ENCODE data around the gene SH3BP2. TPM values are rescaled to one million over a fixed set of nuclear protein-coding genes. Genes with fewer than 3 reads are reported as not detected.

The SH3BP2 gene
- total and polyA plus RNA-seq, 10 of the 15 experiments (the other 5 are each of a cell fraction or from before 2014, with no cell fraction given) = 1.1 to 61.8 (median 23.9) TPM

DNA sequence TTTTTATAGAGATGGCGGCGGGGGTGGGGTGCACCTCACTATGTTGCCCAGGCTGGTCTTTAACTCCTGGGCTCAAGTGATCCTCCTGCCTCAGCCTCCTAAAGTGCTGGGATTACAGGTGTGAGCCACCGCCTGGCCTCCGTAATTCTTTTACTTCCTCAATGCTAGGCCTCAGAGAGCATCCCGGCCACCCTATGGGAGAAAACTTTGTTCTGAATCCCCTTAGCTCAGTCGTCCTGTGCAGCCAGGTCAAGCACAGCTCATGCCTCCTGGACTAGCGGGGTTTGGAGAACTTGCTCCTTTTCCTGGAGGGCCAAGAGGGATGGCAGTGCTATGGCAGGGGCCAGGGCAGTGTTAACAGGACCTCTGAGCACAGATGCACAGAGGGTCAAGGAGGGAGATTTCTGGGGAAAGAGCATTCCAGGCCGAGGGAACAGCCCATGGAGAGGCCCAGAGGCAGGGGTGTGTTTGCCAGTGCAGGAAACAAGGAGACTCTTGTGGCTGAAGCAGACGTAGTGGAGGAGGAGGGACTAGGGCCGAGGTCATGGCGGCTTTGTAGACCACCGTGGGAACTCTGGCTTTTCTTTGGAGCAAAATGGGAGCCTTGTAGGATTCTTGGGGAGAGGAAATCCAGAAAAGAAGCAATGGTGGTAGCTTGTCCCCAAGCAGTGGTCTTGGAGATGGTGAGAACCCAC, 26.9 kb upstream of the SH3BP2 start:
- Histone ChIP-seq H3K9me3 (replicated peaks; ENCODE audit: control insufficient read depth, insufficient read depth, low read length) (no peaks in the 10 kb centered on the region), H3K4me3 (no peak overlapping the region), H3K27ac (ENCODE audit: control insufficient read depth, insufficient read depth) (no peak overlapping the region), H2AFZ (ENCODE audit: control insufficient read depth, low read depth, low read length) (no peak overlapping the region), H3K36me3 (ENCODE audit: control insufficient read depth in 2 of 2, insufficient read depth in 2 of 2, low read length in 1 of 2) (no peaks in the 10 kb centered on the region), H3K27me3 (replicated peaks in 1 of 2; ENCODE audit: control insufficient read depth in 2 of 2, insufficient read depth in 2 of 2, low read length in 1 of 2) (no peaks in the 10 kb centered on the region), H3K4me1 (ENCODE audit: control insufficient read depth, insufficient read depth, low read length) (peaks cover 22% of the 10 kb centered on the region), H3K4me2 (ENCODE audit: control insufficient read depth, insufficient read depth) (no peak overlapping the region), H3K9ac (ENCODE audit: control insufficient read depth, insufficient read depth, low read length) (no peak overlapping the region), H4K20me1 (ENCODE audit: control insufficient read depth, insufficient read depth) (no peaks in the 10 kb centered on the region), H3K79me2 (ENCODE audit: control insufficient read depth, insufficient read depth, low read length) (no peaks in the 10 kb centered on the region)
- in situ Hi-C loops (cut with MboI) = loop anchor here (25.0 kb wide), 1 partner anchor 171 kb away; no protein-coding TSS in a partner anchor
- 83% methylated on average over 12 of the region's 12 CpGs for WGBS (ENCODE audit: insufficient coverage, insufficient replicate concordance, low lambda C conversion rate, missing lambda C conversion rate)
- intact Hi-C loops (cut with micrococcal nuclease; ENCODE audit: unreplicated experiment) = loop anchor here (10.0 kb wide), 1 partner anchor 279 kb away; no protein-coding TSS in a partner anchor
- ChIA-PET SMC1A (ENCODE audit: uncharacterized antibody, unreplicated experiment) (interaction anchor here (1.1 kb wide), 1 partner anchor 20 kb away, joined by 5 read pairs; no protein-coding TSS in a partner anchor), POLR2A (interaction anchor here (0.6 to 1.2 kb wide), 2 partner anchors 9 to 10 kb away, joined by 3 to 4 read pairs; partner anchors contain the start of gene TNIP2), CTCF (interaction anchor here (0.9 to 1.5 kb wide), 2 partner anchors 12 to 17 kb away, joined by 3 read pairs; no protein-coding TSS in a partner anchor), RAD21 (ENCODE audit: unreplicated experiment) (interaction anchor here (1.9 kb wide), 1 partner anchor 20 kb away, joined by 7 read pairs; no protein-coding TSS in a partner anchor)
- FAIRE-seq (no peak), ATAC-seq (no peak), DNase-seq (ENCODE audit: low read depth, low spot score) (no peak)
- no TSS peak for BruUV-seq (replicated peaks)
- no peak for TF ChIP-seq BHLHE40 (IDR thresholded peaks at IDR 0.05; ENCODE audit: borderline replicate concordance in 1 of 2, low read depth in 2 of 2, low read length in 1 of 2)
- TF ChIP-seq, protein P1, sequence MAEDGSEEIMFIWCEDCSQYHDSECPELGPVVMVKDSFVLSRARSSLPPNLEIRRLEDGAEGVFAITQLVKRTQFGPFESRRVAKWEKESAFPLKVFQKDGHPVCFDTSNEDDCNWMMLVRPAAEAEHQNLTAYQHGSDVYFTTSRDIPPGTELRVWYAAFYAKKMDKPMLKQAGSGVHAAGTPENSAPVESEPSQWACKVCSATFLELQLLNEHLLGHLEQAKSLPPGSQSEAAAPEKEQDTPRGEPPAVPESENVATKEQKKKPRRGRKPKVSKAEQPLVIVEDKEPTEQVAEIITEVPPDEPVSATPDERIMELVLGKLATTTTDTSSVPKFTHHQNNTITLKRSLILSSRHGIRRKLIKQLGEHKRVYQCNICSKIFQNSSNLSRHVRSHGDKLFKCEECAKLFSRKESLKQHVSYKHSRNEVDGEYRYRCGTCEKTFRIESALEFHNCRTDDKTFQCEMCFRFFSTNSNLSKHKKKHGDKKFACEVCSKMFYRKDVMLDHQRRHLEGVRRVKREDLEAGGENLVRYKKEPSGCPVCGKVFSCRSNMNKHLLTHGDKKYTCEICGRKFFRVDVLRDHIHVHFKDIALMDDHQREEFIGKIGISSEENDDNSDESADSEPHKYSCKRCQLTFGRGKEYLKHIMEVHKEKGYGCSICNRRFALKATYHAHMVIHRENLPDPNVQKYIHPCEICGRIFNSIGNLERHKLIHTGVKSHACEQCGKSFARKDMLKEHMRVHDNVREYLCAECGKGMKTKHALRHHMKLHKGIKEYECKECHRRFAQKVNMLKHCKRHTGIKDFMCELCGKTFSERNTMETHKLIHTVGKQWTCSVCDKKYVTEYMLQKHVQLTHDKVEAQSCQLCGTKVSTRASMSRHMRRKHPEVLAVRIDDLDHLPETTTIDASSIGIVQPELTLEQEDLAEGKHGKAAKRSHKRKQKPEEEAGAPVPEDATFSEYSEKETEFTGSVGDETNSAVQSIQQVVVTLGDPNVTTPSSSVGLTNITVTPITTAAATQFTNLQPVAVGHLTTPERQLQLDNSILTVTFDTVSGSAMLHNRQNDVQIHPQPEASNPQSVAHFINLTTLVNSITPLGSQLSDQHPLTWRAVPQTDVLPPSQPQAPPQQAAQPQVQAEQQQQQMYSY (CRISPR knock-in tag; IDR thresholded peaks at IDR 0.05) = no peak
- TF ChIP-seq JUNB (IDR thresholded peaks at IDR 0.05) = no peak
- TF ChIP-seq, protein P2, sequence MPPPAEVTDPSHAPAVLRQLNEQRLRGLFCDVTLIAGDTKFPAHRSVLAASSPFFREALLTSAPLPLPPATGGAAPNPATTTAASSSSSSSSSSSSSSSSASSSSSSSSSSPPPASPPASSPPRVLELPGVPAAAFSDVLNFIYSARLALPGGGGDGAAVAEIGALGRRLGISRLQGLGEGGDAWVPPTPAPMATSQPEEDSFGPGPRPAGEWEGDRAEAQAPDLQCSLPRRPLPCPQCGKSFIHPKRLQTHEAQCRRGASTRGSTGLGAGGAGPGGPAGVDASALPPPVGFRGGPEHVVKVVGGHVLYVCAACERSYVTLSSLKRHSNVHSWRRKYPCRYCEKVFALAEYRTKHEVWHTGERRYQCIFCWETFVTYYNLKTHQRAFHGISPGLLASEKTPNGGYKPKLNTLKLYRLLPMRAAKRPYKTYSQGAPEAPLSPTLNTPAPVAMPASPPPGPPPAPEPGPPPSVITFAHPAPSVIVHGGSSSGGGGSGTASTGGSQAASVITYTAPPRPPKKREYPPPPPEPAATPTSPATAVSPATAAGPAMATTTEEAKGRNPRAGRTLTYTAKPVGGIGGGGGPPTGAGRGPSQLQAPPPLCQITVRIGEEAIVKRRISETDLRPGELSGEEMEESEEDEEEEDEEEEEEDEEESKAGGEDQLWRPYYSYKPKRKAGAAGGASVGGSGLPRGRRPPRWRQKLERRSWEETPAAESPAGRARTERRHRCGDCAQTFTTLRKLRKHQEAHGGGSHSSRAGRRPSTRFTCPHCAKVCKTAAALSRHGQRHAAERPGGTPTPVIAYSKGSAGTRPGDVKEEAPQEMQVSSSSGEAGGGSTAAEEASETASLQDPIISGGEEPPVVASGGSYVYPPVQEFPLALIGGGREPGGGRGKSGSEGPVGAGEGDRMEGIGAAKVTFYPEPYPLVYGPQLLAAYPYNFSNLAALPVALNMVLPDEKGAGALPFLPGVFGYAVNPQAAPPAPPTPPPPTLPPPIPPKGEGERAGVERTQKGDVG (CRISPR knock-in tag; IDR thresholded peaks at IDR 0.05) = no peak
- TF ChIP-seq KAT2A (conservative IDR thresholded peaks at IDR 0.05; ENCODE audit: control insufficient read depth, low read depth, low read length) = no peak
- TF ChIP-seq ZBED1 (IDR thresholded peaks at IDR 0.05; ENCODE audit: borderline replicate concordance) = no peak
- TF ChIP-seq EED (IDR thresholded peaks at IDR 0.05; ENCODE audit: low read depth) = no peak
- no peak for TF ChIP-seq TBL1XR1 (IDR thresholded peaks at IDR 0.05; ENCODE audit: low read depth, low read length)
- no peak for TF ChIP-seq BCL11A (IDR thresholded peaks at IDR 0.05; ENCODE audit: low read depth, low read length)
- TF ChIP-seq, protein P3, sequence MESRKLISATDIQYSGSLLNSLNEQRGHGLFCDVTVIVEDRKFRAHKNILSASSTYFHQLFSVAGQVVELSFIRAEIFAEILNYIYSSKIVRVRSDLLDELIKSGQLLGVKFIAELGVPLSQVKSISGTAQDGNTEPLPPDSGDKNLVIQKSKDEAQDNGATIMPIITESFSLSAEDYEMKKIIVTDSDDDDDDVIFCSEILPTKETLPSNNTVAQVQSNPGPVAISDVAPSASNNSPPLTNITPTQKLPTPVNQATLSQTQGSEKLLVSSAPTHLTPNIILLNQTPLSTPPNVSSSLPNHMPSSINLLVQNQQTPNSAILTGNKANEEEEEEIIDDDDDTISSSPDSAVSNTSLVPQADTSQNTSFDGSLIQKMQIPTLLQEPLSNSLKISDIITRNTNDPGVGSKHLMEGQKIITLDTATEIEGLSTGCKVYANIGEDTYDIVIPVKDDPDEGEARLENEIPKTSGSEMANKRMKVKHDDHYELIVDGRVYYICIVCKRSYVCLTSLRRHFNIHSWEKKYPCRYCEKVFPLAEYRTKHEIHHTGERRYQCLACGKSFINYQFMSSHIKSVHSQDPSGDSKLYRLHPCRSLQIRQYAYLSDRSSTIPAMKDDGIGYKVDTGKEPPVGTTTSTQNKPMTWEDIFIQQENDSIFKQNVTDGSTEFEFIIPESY (IDR thresholded peaks at IDR 0.05) = no peak
- no peak for TF ChIP-seq POLR2A (IDR thresholded peaks at IDR 0.05; ENCODE audit: low read depth, low read length)
- no peak for TF ChIP-seq BACH1 (IDR thresholded peaks at IDR 0.05; ENCODE audit: borderline replicate concordance)
- TF ChIP-seq, protein P4, sequence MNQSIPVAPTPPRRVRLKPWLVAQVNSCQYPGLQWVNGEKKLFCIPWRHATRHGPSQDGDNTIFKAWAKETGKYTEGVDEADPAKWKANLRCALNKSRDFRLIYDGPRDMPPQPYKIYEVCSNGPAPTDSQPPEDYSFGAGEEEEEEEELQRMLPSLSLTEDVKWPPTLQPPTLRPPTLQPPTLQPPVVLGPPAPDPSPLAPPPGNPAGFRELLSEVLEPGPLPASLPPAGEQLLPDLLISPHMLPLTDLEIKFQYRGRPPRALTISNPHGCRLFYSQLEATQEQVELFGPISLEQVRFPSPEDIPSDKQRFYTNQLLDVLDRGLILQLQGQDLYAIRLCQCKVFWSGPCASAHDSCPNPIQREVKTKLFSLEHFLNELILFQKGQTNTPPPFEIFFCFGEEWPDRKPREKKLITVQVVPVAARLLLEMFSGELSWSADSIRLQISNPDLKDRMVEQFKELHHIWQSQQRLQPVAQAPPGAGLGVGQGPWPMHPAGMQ (IDR thresholded peaks at IDR 0.05; ENCODE audit: borderline replicate concordance) = no peak
